ENCODE measurements around the gene SRSF9.

SRSF9 gene

GRCh38 chr12:120413901-120414695, 55.5 kb downstream of the SRSF9 start:
- Histone ChIP-seq H3K9ac (no peak overlapping the region), H3K4me1 (ENCODE audit: low read depth, poor library complexity, severe bottlenecking) (no peaks in the 10 kb centered on the region), H3K27ac (no peak overlapping the region)

DNA sequence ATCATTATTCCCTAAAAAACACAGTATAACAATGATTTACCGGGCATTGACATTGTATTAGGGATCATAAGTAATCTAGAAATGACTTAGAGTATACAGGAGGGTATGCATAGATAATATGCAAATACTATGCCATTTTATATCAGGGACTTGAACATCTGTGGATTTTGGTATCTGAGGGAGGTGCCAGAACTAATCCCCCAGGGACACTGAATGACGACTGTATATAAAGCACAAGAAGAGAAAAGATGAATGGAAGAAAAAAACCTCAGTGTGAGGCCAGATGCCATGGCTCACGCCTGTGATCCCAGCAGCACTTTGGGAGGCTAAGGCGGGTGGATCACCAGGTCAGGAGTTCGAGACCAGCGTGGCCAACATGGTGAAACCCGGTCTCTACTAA, 57.1 kb downstream of the SRSF9 start:
- H3K27ac ChIP-seq = no peak overlapping the region
- H3K79me2 ChIP-seq (ENCODE audit: insufficient read depth, low read depth) = no peaks in the 10 kb centered on the region
- no peaks in the 10 kb centered on the region for H3K4me1 ChIP-seq (ENCODE audit: low read depth, poor library complexity, severe bottlenecking)
- H2AFZ ChIP-seq (ENCODE audit: low read depth) = no peak overlapping the region
- TF ChIP-seq, protein P1, sequence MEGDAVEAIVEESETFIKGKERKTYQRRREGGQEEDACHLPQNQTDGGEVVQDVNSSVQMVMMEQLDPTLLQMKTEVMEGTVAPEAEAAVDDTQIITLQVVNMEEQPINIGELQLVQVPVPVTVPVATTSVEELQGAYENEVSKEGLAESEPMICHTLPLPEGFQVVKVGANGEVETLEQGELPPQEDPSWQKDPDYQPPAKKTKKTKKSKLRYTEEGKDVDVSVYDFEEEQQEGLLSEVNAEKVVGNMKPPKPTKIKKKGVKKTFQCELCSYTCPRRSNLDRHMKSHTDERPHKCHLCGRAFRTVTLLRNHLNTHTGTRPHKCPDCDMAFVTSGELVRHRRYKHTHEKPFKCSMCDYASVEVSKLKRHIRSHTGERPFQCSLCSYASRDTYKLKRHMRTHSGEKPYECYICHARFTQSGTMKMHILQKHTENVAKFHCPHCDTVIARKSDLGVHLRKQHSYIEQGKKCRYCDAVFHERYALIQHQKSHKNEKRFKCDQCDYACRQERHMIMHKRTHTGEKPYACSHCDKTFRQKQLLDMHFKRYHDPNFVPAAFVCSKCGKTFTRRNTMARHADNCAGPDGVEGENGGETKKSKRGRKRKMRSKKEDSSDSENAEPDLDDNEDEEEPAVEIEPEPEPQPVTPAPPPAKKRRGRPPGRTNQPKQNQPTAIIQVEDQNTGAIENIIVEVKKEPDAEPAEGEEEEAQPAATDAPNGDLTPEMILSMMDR (conservative IDR thresholded peaks at IDR 0.05; ENCODE audit: low read depth, low read length) = no peak
- H3K4me3 ChIP-seq (IDR thresholded peaks at IDR 0.05; ENCODE audit: insufficient read depth, low read depth, low read length) = no peak overlapping the region
- H3K4me2 ChIP-seq = no peak overlapping the region
- no peaks in the 10 kb centered on the region for H3K36me3 ChIP-seq (ENCODE audit: insufficient read depth)
- no peaks in the 10 kb centered on the region for H4K20me1 ChIP-seq (ENCODE audit: insufficient read depth)
- no peaks in the 10 kb centered on the region for H3K27me3 ChIP-seq (ENCODE audit: insufficient read depth, low read depth)
- no peak overlapping the region for H3K9ac ChIP-seq

More at GRCh38 chr12:120413901-120414695, 55.5 kb downstream of the SRSF9 start:
- Histone ChIP-seq H3K36me3 (ENCODE audit: insufficient read depth) (no peaks in the 10 kb centered on the region), H3K4me2 (no peak overlapping the region), H3K27me3 (ENCODE audit: insufficient read depth, low read depth) (no peaks in the 10 kb centered on the region), H2AFZ (ENCODE audit: low read depth) (no peak overlapping the region), H4K20me1 (ENCODE audit: insufficient read depth) (no peaks in the 10 kb centered on the region), H3K79me2 (ENCODE audit: insufficient read depth, low read depth) (no peaks in the 10 kb centered on the region), H3K4me3 (IDR thresholded peaks at IDR 0.05; ENCODE audit: insufficient read depth, low read depth, low read length) (no peak overlapping the region)
- TF ChIP-seq, protein P1 (conservative IDR thresholded peaks at IDR 0.05; ENCODE audit: low read depth, low read length) = no peak
